Stimulated activated CD4-positive, alpha-beta T cell treated with anti-CD3 and anti-CD28 coated beads, TNF-alpha, amount 100 ng/mL, for 4 hours (primary cell): Measurements from ENCODE around the gene ADGRG6.
"Not testable (repeated sequence)": the region's sequence is repeated elsewhere in the genome, so short reads cannot be mapped to it uniquely, and the experiment has no call there.

Experiments
- DNase-seq, 3 experiments: peaks; one replicate each; pipeline ENCODE4 v3.0.0-alpha.2; 2020; ENCODE audit warnings: low read depth in 3 of 3

Gene ADGRG6

DNA sequence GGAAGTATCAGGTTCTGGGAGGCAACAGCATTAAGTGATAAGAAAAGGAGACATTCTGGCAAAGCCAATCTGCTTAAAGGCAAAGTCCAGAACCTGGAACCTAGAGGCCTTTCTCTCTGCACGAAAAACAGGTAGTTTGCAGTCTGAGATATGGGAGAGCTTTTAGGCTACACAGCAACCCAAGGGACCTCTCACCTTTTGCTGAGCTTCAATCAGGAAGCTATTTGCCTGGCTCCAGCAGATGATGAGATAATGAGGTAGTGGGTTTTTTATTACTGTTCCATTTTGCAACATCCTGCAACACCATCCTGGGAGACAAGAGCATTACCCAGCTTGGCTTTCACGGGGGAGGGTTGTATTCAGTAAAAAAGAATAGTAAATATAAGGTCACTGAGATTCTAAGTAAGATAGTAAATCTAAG is 143.1 kb downstream of the ADGRG6 start:
- DNase-seq, result no peak

DNA sequence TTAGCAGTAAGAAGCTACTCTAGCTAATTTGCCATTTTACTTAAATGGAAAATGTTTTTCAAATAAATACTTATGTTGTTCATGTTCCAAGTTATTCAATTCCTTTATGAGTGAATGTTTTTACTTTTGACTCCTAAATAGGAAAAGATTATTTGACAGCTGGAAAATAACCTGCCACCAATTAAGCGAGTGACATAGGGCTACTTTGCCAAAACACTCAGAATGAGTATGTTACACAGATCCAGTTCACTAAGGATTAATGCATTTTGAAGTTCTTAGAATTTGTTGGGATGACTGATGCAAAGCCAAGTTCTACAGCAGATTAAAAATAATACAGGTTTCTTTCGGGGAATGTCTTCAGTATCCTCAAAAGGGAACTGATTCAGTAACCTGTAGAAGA is 144.4 kb downstream of the ADGRG6 start:
- no peak for DNase-seq

DNA sequence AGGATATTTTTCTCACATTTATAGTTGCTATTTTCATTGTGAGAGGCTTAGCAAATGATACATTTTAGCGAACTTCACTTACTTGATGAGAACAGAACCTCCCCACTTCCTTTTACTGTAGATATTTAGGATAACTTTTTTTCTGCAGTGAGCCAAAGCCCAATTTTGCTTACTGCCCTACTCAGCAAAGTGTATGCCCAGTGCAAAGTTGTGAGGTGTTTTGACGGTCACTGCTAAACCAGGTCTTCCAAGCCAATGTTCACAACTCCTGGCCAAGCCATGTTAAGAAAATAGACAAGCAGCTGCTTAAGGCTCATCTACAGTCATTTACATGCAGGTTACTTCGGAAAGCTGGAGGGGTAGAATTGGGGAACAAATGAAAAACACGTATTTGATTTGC is 144.8 kb downstream of the ADGRG6 start:
- DNase-seq, result no peak

DNA sequence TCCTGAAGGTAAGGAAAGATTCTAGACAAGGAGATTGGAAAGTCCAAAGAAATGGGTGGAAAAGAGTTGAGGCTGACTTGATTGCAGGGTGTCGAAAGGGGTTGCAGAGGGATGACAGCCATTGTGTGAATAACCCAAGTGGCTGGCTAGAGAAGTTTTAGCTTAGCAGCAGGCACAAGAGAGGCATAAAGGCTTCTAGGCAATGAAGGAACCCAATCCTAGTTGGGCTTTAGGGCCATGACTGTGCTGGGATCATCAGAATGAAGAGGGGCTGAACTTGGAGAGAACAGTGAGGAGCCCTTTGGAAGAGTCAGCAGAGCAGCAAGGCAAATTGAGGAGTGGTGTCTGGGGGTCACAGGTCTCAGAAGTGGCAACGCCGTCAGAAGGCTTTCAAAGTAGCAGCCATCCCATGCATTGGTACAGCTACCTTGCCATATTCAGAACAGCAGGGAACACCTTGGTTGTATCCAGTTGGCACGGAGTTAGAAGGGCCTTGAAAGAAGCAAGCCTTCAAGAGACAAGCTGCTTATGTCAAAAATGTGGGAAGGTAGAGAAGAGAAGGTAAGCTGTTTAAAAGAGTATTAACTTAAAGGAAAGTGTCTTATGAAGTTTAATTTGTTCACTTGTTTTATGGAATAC is 146.4 kb downstream of the ADGRG6 start:
- DNase-seq, result no peak

DNA sequence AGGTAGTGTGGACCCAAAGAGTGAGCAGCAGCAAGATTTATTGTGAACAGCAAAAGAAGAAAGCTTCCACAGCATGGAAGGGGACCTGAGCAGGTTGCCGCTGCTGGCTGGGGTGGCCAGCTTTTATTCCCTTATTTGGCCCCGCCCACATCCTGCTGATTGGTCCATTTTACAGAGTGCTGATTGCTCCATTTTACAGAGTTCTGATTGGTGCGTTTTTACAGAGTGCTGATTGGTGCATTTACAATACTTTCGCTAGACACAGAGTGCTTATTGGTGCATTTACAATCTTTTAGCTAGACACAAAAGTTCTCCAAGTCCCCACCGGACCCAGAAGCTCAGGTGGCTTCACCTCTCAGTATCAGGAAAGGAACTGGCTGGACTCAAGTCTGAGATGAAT is 149.0 kb downstream of the ADGRG6 start:
- DNase-seq, result not testable (repeated sequence)

DNA sequence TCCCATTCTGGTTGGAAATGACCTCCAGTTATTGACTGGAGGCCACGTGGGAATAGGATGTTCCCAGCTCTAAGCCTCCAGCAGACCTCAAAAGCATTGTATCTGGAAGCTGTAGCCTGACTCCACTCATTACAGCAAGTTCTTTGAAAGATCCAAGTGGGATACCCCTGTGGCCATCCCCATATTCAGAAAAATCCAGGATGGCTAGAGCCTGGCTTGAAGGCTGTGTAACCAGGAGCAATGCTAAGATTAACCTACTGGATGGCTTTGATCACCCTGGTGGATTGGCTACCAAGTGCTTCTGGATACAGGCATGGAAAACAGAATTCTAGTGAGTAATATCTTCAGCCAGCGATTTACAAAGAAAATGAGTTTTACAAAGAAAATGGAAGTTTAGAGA is 151.2 kb downstream of the ADGRG6 start:
- DNase-seq, result no peak

DNA sequence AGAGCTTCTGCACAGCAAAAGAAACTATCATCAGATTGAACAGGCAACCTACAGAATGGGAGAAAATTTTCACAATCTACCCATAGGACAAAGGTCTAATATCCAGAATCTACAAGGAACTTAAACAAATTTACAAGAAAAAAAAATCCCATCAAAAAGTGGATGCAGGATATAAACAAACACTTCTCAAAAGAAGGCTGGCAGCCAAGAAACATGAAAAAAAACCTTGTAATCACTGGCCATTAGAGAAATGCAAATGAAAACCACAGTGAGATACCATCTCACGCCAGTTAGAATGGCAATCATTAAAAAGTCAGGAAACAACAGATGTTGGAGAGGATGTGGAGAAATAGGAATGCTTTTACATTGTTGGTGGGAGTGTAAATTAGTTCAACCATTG is 152.4 kb downstream of the ADGRG6 start:
- DNase-seq, result not testable (repeated sequence)

DNA sequence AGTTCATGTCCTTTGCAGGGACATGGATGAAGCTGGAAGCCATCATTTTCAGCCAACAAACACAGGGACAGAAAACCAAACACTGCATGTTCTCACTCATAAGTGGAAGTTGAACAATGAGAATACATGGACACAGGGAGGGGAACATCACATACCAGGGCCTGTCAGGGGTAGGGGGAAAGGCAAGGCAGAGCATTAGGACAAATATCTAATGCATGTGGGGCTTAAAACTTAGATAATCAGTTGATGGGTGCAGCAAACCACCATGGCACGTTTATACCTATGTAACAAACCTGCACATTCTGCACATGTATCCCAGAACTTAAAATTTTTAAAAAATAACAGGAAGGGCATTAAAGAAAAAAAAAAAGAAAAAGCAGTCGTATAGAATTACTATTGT is 153.0 kb downstream of the ADGRG6 start:
- not testable (repeated sequence) for DNase-seq

DNA sequence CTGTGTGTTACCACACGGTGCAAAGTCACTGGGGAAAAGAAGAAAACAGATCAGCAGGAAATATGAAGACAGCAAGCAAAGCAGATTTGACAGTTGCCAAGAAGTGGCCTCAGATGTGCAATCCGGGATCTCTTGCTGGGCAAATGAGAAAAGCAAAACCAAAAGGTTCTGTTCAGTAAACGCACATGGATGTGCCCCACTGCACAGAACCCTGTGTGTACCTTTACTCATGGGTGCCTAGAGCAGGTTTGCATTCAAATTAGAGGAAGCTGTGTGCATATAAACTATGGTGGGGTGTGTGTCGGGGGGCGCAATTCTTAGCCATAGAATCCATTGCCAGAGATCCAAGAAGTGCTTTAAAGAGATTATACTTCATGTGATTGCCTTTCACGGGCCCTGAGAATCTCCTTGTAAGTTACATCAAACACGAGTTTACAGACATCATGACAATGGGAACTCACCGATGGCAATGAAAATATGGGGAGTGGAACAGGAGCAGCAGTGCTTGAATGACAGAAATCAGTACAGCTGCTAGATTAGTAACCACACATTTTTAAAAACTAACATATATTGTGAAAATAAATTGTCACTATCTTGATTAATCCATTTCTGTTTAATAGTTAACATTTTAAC is 154.3 kb downstream of the ADGRG6 start:
- DNase-seq, result no peak

DNA sequence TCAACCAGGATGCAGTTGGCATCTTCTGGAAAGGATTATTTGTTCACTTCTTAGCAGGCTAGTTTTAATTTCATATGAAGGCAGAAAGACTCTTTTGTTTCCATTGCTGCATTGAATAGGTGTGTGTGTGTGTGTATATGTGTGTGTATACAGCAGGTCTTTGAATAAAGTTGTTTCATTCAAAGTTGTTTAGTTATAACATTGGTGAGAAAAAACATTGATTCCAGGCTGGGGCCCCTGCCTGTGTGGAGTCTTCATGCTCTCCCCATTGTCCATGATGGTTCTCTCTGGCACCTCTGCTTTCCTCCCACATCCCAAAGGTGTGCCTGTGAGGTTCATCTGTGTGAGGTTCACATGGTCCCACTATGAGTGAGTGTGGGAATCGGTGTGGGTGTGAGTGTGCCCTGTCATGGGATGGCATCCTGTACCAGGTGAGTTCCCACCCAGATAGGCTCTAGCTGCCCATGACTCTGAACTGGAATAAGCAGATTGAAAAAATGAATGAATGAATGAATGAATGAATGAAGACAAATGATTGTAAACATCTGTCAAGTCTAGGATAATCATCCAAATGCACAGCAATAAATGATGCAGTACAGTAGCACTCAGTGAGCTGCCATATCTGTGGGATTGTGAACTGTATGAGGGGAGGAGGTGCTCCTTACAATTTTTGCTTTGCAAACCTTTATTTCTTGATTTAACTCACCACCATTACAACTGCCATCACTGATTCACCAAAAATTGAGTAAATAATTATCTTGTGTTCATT is 156.0 kb downstream of the ADGRG6 start:
- no peak for DNase-seq

DNA sequence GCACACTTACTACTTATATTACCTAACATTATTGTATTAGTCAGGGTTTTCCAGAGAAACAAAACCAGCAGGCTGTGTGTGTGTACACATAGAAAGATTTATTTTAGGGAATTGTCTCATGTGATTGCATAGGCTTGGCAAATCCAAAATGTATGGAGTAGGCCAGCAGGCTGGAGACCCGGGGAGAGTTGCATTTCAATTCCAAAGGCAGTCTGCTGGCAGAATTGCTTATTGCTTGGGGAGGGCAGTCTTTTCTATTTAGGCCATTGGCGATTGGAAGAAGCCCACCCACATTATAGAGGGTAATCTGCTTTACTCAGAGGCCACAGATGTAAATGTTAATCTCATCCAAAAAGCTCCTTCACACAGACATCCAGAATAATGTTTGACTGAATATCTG is 157.0 kb downstream of the ADGRG6 start:
- no peak for DNase-seq

DNA sequence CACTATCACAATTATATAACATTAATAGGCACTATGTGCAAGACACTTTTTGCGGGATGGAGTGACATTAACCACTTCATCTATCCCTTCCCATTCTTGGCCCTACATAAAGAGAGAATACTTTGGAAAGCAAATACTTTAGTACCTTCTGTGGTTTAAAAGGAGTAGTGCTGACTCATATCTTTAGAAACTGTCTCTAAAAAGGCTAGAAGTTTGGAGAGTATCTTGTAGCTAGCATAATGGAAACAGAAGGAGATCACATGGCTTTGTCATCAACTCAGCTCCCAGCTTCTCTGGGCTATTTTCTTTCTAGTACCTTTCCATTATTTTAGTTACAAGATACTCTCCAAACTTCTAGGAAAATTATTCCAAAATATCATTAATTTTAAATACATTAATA is 157.5 kb downstream of the ADGRG6 start:
- no peak for DNase-seq

DNA sequence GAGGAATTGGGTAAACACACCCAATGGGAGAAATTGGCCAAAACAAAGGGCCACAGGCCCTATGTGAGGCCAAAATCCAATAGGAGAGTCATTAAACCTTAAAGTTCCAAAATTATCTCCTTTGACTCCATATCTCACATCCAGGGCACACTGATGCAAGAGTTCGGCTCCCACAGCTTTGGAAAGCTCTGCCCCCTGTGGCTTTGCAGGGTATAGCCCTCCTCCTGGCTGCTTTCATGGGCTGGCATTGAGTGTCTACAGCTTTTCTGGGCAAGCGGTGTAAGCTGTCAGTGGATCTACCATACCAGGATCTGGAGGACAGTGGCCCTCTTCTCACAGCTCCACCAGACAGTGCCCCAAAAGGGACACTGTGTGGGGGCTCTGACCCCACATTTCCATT is 160.5 kb downstream of the ADGRG6 start:
- DNase-seq, result no peak

DNA sequence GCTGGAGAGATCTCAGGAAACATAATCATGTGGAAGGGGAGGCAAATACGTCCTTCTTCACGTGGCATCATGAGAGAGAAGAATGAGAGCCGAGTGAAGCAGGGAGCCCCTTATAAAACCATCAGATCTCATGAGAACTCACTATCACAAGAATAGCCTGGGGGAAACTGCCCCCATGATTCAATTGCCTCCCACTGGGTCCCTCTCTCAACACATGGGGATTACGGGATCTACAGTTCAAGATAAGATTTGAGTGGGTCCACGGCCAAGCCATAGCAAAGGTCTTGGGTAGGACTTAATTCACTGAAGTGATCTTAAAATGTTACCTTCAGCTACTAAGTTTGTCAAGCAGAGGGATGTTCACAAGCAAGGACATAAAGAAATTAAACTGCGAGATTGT is 162.2 kb downstream of the ADGRG6 start:
- DNase-seq, result no peak

DNA sequence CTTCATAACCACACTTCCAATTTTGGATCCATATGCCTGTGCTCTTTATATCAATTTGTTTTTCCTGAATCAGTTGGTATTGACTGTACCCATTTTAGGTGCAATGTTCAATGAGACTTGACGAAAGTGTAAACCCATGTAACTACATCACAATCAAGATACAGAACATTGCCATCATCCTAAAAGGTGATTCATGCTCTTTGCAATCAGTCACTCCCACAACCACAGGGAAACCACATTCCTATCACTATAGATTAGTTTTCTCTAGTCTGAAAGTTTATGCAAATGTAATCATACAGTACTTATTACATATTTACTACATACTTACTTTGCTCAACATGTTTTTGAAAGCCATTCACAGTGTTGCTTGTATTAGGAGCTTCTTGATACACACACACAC is 167.4 kb downstream of the ADGRG6 start:
- DNase-seq, result no peak

DNA sequence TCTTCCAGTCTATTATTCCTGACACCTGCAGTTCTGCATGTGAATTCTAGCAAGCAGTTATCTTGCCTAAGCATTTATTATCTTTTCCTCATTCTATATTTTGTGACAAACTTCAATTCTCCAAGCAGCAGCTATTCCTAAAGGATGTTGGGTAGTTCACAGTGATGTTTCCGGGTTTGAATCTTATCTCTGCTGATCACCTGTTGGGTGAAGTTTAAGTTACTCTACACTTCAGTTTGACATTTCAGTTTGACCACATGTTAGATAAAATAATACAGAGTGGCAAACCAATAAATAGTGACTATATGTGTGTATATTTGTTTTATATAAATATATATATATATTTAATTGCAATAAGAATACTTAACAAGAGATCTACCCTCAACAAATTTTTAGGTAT is 168.6 kb downstream of the ADGRG6 start:
- no peak for DNase-seq

DNA sequence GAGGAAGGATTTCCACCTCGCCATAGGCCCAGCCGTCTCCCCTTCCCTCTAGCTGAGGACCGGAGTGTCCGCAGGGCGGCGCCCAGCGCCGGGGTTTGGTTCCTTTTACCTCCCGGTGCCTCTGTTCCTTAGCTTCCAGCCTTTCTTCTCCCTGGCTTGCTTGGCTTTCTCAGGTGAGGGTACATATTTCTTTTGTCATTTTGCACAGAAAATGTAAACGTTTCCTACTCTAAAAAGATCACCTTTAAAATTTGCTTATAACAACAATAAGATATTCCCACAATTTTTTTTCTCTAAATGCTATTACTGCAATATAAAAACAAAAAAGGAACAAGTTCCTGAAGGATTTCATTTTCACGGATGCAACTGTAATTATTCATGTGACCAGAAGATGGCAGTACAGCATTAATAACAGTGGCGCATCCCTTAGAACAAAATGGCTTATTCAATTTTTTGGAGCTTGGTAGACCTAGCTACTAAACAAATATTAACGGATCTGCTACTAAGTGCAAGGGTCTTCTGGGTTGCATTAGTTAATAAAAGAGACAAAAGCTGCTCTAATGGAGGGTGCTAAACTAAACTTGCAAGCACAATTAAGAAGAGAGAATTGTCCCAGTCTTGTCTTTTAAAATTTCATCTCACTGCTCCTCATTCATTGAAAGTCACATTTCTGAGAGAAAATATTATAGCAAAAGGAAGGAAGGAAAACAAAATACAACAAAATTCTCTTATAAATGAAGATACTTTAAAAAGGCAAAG is 172.9 kb downstream of the ADGRG6 start:
- DNase-seq, result no peak

DNA sequence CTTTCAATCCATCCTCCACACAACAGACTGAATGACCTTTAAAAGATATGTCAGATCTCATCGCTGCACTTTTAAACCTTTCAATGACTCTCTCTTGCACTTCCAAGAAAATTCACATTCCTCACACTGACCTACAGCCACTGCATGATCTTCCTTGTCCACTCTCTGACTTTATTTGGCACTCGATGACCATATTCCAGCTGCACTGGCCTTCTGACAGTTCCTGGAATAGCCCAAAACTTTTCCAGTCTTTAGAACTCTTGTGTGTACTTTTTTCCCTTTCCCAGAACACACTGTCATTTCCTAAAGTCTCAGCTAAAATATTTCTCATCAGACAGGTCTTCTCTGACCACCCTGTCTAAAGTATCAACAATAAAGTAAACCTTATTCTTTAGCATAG is 174.6 kb downstream of the ADGRG6 start:
- DNase-seq, result no peak

DNA sequence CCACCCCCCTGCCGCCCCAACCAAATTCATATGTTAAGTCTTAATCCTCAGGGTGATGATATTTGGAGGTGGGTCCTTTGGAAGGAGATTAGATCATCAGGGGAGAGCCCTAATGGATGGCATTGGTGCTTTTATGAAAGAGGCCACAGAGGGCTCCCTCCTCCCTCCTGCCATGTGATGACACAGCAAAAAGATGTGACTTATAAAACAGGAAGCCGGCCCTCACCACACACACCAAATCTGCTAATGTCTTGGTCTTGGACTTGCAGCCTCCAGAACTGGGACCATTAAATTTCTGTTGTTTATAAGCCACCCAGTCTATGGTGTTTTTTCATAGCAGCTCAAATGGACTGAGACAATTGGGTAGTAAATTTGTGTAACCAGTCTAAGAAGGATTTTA is 176.3 kb downstream of the ADGRG6 start:
- DNase-seq, result peak in 1 of 3 experiments; percentile 14

DNA sequence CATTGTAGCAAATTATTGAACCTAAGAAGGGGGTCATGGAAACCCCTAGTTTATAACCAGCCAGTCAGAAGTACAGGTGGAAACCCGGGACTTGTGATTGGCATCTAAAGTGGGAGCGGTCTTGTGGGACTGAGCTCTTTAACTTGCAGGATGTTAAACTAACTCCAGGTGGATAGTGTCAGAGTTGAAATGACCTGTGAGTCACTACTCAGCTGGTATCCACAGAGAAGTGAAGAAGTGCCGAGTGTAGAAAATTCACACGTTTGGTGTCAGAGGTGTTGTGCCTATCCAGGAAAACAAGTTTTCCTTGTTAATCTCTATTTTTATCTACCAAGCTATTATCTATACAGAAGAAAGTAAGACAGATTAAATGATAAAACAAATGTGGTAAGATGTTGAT is 179.7 kb downstream of the ADGRG6 start:
- DNase-seq, result no peak

DNA sequence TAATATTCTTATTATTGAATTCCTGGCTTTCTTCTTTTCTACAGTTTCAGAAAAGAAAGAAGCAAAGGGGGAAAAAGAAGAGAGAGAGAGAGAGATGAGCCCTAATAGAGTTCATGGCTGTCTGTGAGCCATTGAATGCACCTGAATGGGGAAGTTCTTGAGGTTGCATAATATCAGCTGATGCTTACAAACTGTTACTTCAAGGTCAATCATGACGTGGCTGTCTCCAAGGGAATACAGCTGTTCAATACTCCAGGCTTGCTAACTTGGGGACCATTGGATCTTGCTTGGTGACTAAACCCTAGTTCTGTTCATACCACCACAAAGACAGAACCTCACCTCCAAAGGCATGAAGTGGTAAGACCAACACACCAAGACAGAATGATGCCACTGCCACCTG is 180.4 kb downstream of the ADGRG6 start:
- DNase-seq, result no peak

DNA sequence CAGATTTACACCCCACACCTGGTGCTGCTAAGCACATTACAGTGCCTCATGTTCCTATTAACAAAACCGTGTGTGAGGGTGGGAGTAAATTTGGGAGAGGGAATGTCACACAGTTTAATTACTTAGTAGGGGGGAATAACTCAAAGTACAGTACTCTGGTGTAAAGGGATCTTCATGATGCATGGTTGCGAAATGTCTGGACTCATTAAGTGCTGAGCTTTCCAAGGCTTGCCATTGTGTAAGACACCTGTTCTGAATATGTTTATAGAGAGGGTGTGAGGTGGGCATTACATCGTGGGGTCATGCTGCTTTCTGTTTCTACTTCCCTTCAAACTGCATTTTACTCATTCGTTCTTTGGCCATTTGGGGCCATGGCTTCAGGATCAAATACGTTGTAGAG is 181.2 kb downstream of the ADGRG6 start:
- DNase-seq, result no peak
